HAP-1 (cell line): ENCODE data around the gene PRKN.
"Not testable (repeated sequence)": the region's sequence is repeated elsewhere in the genome, so short reads cannot be mapped to it uniquely, and the experiment has no call there.

Source experiments
- DNase-seq, 2 experiments: peaks; one replicate each; pipeline ENCODE4 v3.0.0-alpha.2; 2016 to 2020; ENCODE audit warnings: low spot score in 2 of 2
- H3K27me3 ChIP-seq: fragments of 250-450 bp; sonication (Bioruptor Pico); 2 replicates; pipeline ENCODE4 v1.5.1; 2020; ENCODE audit warnings: low read depth, mild to moderate bottlenecking, moderate library complexity
- H3K36me3 ChIP-seq: fragments of 250-450 bp; sonication (Bioruptor Pico); replicated peaks from 2 replicates; pipeline ENCODE4 v1.5.1; 2020; ENCODE audit warnings: mild to moderate bottlenecking
- H3K4me1 ChIP-seq: fragments of 250-450 bp; sonication (Bioruptor Pico); 2 replicates; pipeline ENCODE4 v1.5.1; 2020; ENCODE audit warnings: mild to moderate bottlenecking
- H3K4me3 ChIP-seq: fragments of 250-450 bp; sonication (Bioruptor Pico); 2 replicates; pipeline ENCODE4 v1.5.1; 2020; ENCODE audit warnings: mild to moderate bottlenecking, moderate library complexity
- H3K9me3 ChIP-seq: fragments of 250-450 bp; sonication (Bioruptor Pico); 2 replicates; pipeline ENCODE4 v1.5.1; 2020; ENCODE audit warnings: mild to moderate bottlenecking, moderate library complexity
- in situ Hi-C: fragments of 300-500 bp; cut with MboI; formaldehyde crosslinking; loops from 3 replicates; pipeline ENCODE4 v1.14.3; 2020; ENCODE audit warnings: low sequenced_read_pairs, inconsistent platforms, mixed read lengths

The PRKN gene

GRCh38 chr6:161853657-161854056, 873.9 kb downstream of the PRKN start:
- no peaks in the 10 kb centered on the region for H3K27me3 ChIP-seq
- no peak for DNase-seq
- in situ Hi-C loops = no loop called here
- H3K9me3 ChIP-seq = no peaks in the 10 kb centered on the region
- no peaks in the 10 kb centered on the region; the same call in 1 of the 2 replicates for H3K4me1 ChIP-seq
- no peak overlapping the region for H3K4me3 ChIP-seq
- H3K36me3 ChIP-seq = no peaks in the 10 kb centered on the region

- H3K27me3 ChIP-seq, H3K9me3 ChIP-seq, in situ Hi-C loops, DNase-seq, H3K4me3 ChIP-seq, H3K36me3 ChIP-seq, H3K4me1 ChIP-seq: not testable (repeated sequence)
Measured at GRCh38 chr6:161851486-161851885, 876.1 kb downstream of the PRKN start.

- Histone ChIP-seq H3K27me3 (no peaks in the 10 kb centered on the region), H3K4me3 (no peak overlapping the region), H3K36me3 (no peaks in the 10 kb centered on the region), H3K4me1 (no peaks in the 10 kb centered on the region; the same call in 1 of the 2 replicates), H3K9me3 (no peaks in the 10 kb centered on the region)
- no peak for DNase-seq
- in situ Hi-C loops = no loop called here
Measured at GRCh38 chr6:161850562-161850961, 877.0 kb downstream of the PRKN start.

GRCh38 chr6:161847628-161848027, 879.9 kb downstream of the PRKN start:
- no peaks in the 10 kb centered on the region for H3K27me3 ChIP-seq
- H3K36me3 ChIP-seq = no peaks in the 10 kb centered on the region
- DNase-seq = no peak
- no peak overlapping the region for H3K4me3 ChIP-seq
- no peaks in the 10 kb centered on the region for H3K9me3 ChIP-seq
- no peaks in the 10 kb centered on the region; the same call in 1 of the 2 replicates for H3K4me1 ChIP-seq
- in situ Hi-C loops = no loop called here

GRCh38 chr6:161844804-161845203, 882.8 kb downstream of the PRKN start:
- H3K9me3 ChIP-seq = no peaks in the 10 kb centered on the region
- no peaks in the 10 kb centered on the region for H3K4me1 ChIP-seq
- no peak overlapping the region for H3K4me3 ChIP-seq
- in situ Hi-C loops = no loop called here
- no peaks in the 10 kb centered on the region for H3K27me3 ChIP-seq
- DNase-seq = no peak
- no peaks in the 10 kb centered on the region for H3K36me3 ChIP-seq

- in situ Hi-C loops = no loop called here
- H3K4me1 ChIP-seq = no peaks in the 10 kb centered on the region
- H3K9me3 ChIP-seq = no peaks in the 10 kb centered on the region
- H3K4me3 ChIP-seq = no peak overlapping the region
- no peaks in the 10 kb centered on the region for H3K27me3 ChIP-seq
- no peak for DNase-seq
- no peaks in the 10 kb centered on the region for H3K36me3 ChIP-seq
Measured at GRCh38 chr6:161843066-161843465, 884.5 kb downstream of the PRKN start.

- in situ Hi-C loops = no loop called here
- Histone ChIP-seq H3K9me3 (no peaks in the 10 kb centered on the region), H3K27me3 (no peaks in the 10 kb centered on the region), H3K36me3 (no peaks in the 10 kb centered on the region), H3K4me3 (no peak overlapping the region), H3K4me1 (no peaks in the 10 kb centered on the region)
- DNase-seq = no peak
Measured at GRCh38 chr6:161840380-161840779, 887.2 kb downstream of the PRKN start.

- Histone ChIP-seq H3K4me1 (no peaks in the 10 kb centered on the region), H3K27me3 (no peaks in the 10 kb centered on the region), H3K36me3 (no peaks in the 10 kb centered on the region), H3K4me3 (no peak overlapping the region), H3K9me3 (no peaks in the 10 kb centered on the region)
- DNase-seq = peak in 1 of 2 experiments; percentile 18
- in situ Hi-C loops = no loop called here
Measured at GRCh38 chr6:161838306-161839035, 889.1 kb downstream of the PRKN start.

GRCh38 chr6:161837854-161838253, 889.7 kb downstream of the PRKN start:
- no peak for DNase-seq
- H3K4me3 ChIP-seq = no peak overlapping the region
- H3K27me3 ChIP-seq = no peaks in the 10 kb centered on the region
- H3K4me1 ChIP-seq = no peaks in the 10 kb centered on the region
- H3K9me3 ChIP-seq = no peaks in the 10 kb centered on the region
- in situ Hi-C loops = no loop called here
- H3K36me3 ChIP-seq = no peaks in the 10 kb centered on the region

GRCh38 chr6:161837449-161837735, 890.2 kb downstream of the PRKN start:
- no peaks in the 10 kb centered on the region for H3K27me3 ChIP-seq
- no peak for DNase-seq
- H3K4me1 ChIP-seq = no peaks in the 10 kb centered on the region
- no peaks in the 10 kb centered on the region for H3K36me3 ChIP-seq
- no peak overlapping the region for H3K4me3 ChIP-seq
- in situ Hi-C loops = no loop called here
- H3K9me3 ChIP-seq = no peaks in the 10 kb centered on the region

GRCh38 chr6:161836643-161837448, 890.7 kb downstream of the PRKN start:
- H3K9me3 ChIP-seq = no peaks in the 10 kb centered on the region
- H3K4me3 ChIP-seq = no peak overlapping the region
- no peaks in the 10 kb centered on the region for H3K36me3 ChIP-seq
- no peak for DNase-seq
- in situ Hi-C loops = no loop called here
- no peaks in the 10 kb centered on the region for H3K27me3 ChIP-seq
- no peaks in the 10 kb centered on the region for H3K4me1 ChIP-seq

- Histone ChIP-seq H3K36me3 (no peaks in the 10 kb centered on the region), H3K9me3 (no peaks in the 10 kb centered on the region), H3K4me1 (no peaks in the 10 kb centered on the region), H3K27me3 (no peaks in the 10 kb centered on the region), H3K4me3 (no peak overlapping the region)
- DNase-seq = no peak
- in situ Hi-C loops = no loop called here
Measured at GRCh38 chr6:161835500-161836215, 891.9 kb downstream of the PRKN start.

GRCh38 chr6:161834426-161834825, 893.1 kb downstream of the PRKN start:
- Histone ChIP-seq H3K9me3 (no peaks in the 10 kb centered on the region), H3K27me3 (no peaks in the 10 kb centered on the region), H3K4me3 (no peak overlapping the region), H3K4me1 (no peaks in the 10 kb centered on the region), H3K36me3 (no peaks in the 10 kb centered on the region)
- in situ Hi-C loops = no loop called here
- DNase-seq = no peak
